H1 (cell line): ENCODE data around the gene GCLC. TPM values are rescaled to one million over a fixed set of nuclear protein-coding genes. Genes with fewer than 3 reads are reported as not detected.

Experiments used
- CTCF ChIA-PET: fragments of 300-600 bp; sonication (Branson Sonifier 250); formaldehyde crosslinking; loops from one replicate; lab custom pipeline; 2021; ENCODE audit not compliant: partially characterized antibody; lab: Charles Lee
- POLR2A ChIA-PET: fragments of 300-600 bp; sonication (Branson Sonifier 250); formaldehyde crosslinking; loops from one replicate; lab custom pipeline; 2021; ENCODE audit warnings: inconsistent platforms; ENCODE audit not compliant: partially characterized antibody; lab: Charles Lee
- DNase-seq, 2 experiments: peaks; one replicate each; pipeline versions ENCODE4 v3.0.0 to v3.0.0-alpha.2; 2010 to 2022; ENCODE audit warnings: low spot score in 2 of 2, low read depth in 1 of 2, mixed read lengths in 1 of 2
- FAIRE-seq: peaks from 2 replicates; lab custom pipeline; 2011; peaks lifted over from hg19 to GRCh38; lab: Jason Lieb, UNC
- H2AFZ ChIP-seq: 2 replicates; pipeline ENCODE4 v1.8.1; 2012; ENCODE audit warnings: low read length, inconsistent platforms
- H2AK5ac ChIP-seq: 2 replicates; pipeline ENCODE4 v1.6.1; 2013; ENCODE audit warnings: low read depth, low read length
- H2BK120ac ChIP-seq: replicated peaks from 2 replicates; pipeline ENCODE3; 2013; ENCODE audit warnings: low read depth, low read length, inconsistent platforms
- H2BK12ac ChIP-seq: 2 replicates; pipeline ENCODE4 v1.6.1; 2013; ENCODE audit warnings: low read depth, low read length
- H2BK15ac ChIP-seq: 2 replicates; pipeline ENCODE4 v1.6.1; 2013; ENCODE audit warnings: low read length
- H2BK20ac ChIP-seq: 2 replicates; pipeline ENCODE4 v1.6.1; 2013; ENCODE audit warnings: low read length
- H2BK5ac ChIP-seq: 2 replicates; pipeline ENCODE4 v1.6.1; 2013; ENCODE audit warnings: low read depth, low read length
- H3K14ac ChIP-seq: 2 replicates; pipeline ENCODE4 v1.6.1; 2013; ENCODE audit warnings: inconsistent platforms; ENCODE audit not compliant: insufficient read length
- H3K18ac ChIP-seq: 2 replicates; pipeline ENCODE4 v1.6.1; 2013; ENCODE audit warnings: low read length; ENCODE audit errors: extremely low read depth
- H3K23ac ChIP-seq: 2 replicates; pipeline ENCODE4 v1.6.1; 2013; ENCODE audit warnings: inconsistent platforms; ENCODE audit not compliant: insufficient read length
- H3K23me2 ChIP-seq: 2 replicates; pipeline ENCODE4 v1.6.1; 2013; ENCODE audit warnings: low read depth, low read length
- H3K27ac ChIP-seq: 2 replicates; pipeline ENCODE4 v1.6.1; 2011; ENCODE audit warnings: low read depth, low read length, inconsistent platforms
- H3K27me3 ChIP-seq, 4 experiments: replicated peaks in 1 of 4; 1 replicate in 1 of 4; 2 replicates in 3 of 4; pipeline versions ENCODE4 v1.6.1 to v1.8.1; 2011 to 2013; ENCODE audit warnings: low read length in 3 of 4, mild to moderate bottlenecking in 3 of 4, inconsistent platforms in 2 of 4, mixed read lengths in 2 of 4, moderate library complexity in 1 of 4; ENCODE audit not compliant: control insufficient read depth in 3 of 4, insufficient read depth in 3 of 4; ENCODE audit errors: extremely low read depth in 1 of 4
- H3K36me3 ChIP-seq, 4 experiments: 2 replicates each; pipeline versions ENCODE4 v1.6.1 to v1.8.1; 2011 to 2013; ENCODE audit warnings: mild to moderate bottlenecking in 4 of 4, low read length in 3 of 4, moderate library complexity in 2 of 4, control low read depth in 1 of 4, inconsistent platforms in 1 of 4; ENCODE audit not compliant: insufficient read depth in 4 of 4, control insufficient read depth in 2 of 4
- H3K4ac ChIP-seq: replicated peaks from 2 replicates; pipeline ENCODE3; 2013; ENCODE audit warnings: low read length, low read depth, mixed read lengths, inconsistent platforms; ENCODE audit not compliant: insufficient read length
- H3K4me1 ChIP-seq, 4 experiments: replicated peaks in 1 of 4; 1 replicate in 1 of 4; 2 replicates in 3 of 4; pipeline versions ENCODE4 v1.6.1 to v1.8.1; 2011 to 2013; ENCODE audit warnings: low read length in 3 of 4, inconsistent platforms in 2 of 4, mixed read lengths in 1 of 4; ENCODE audit not compliant: insufficient read depth in 4 of 4, control insufficient read depth in 3 of 4
- H3K4me2 ChIP-seq, 2 experiments: 2 replicates each; pipeline versions ENCODE4 v1.6.1 to v1.8.1; 2011 to 2013; ENCODE audit warnings: low read depth in 2 of 2, low read length in 2 of 2, control low read depth in 1 of 2, inconsistent platforms in 1 of 2, mild to moderate bottlenecking in 1 of 2; ENCODE audit not compliant: insufficient read depth in 1 of 2
- H3K4me3 ChIP-seq, 4 experiments: fragments of 200-600, 300-600 bp in 1 of 4; sonication (generic), shearing (Covaris generic), sonication (Bioruptor Twin) in 1 of 4; 2 replicates each; pipeline versions ENCODE4 v1.5.1 to v1.8.1; 2011 to 2016; ENCODE audit warnings: low read length in 4 of 4, low read depth in 3 of 4, control low read depth in 2 of 4, inconsistent platforms in 2 of 4, mild to moderate bottlenecking in 2 of 4, mixed read lengths in 1 of 4, moderate library complexity in 1 of 4; ENCODE audit not compliant: insufficient read depth in 2 of 4; ENCODE audit errors: extremely low read depth in 1 of 4
- H3K56ac ChIP-seq: replicated peaks from 2 replicates; pipeline ENCODE3; 2013; ENCODE audit warnings: low read depth, mild to moderate bottlenecking, mixed read lengths, low read length, inconsistent platforms; ENCODE audit not compliant: insufficient read length
- H3K79me1 ChIP-seq: 2 replicates; pipeline ENCODE4 v1.6.1; 2013; ENCODE audit warnings: low read depth, low read length, control low read depth
- H3K79me2 ChIP-seq, 2 experiments: 2 replicates each; pipeline versions ENCODE4 v1.6.1 to v1.8.1; 2012 to 2013; ENCODE audit warnings: low read length in 2 of 2, mild to moderate bottlenecking in 2 of 2, inconsistent platforms in 1 of 2; ENCODE audit not compliant: insufficient read depth in 2 of 2, control insufficient read depth in 1 of 2
- H3K9ac ChIP-seq, 4 experiments: replicated peaks in 1 of 4; 1 replicate in 1 of 4; 2 replicates in 3 of 4; pipeline versions ENCODE4 v1.6.1 to v1.8.1; 2011 to 2013; ENCODE audit warnings: low read depth in 3 of 4, low read length in 3 of 4, control low read depth in 2 of 4, mild to moderate bottlenecking in 2 of 4, moderate library complexity in 2 of 4, inconsistent platforms in 1 of 4; ENCODE audit errors: extremely low read depth in 1 of 4
- H3K9me3 ChIP-seq, 2 experiments: 2 replicates each; pipeline versions ENCODE4 v1.6.1 to v1.8.1; 2012 to 2013; ENCODE audit warnings: mild to moderate bottlenecking in 2 of 2, moderate library complexity in 2 of 2, control low read depth in 1 of 2, inconsistent platforms in 1 of 2, low read depth in 1 of 2, low read length in 1 of 2, mixed read lengths in 1 of 2; ENCODE audit not compliant: insufficient read depth in 2 of 2
- H4K20me1 ChIP-seq, 2 experiments: replicated peaks in 1 of 2; 2 replicates each; pipeline versions ENCODE3 to v1.8.1; 2011 to 2013; ENCODE audit warnings: inconsistent platforms in 2 of 2, low read length in 2 of 2, mild to moderate bottlenecking in 1 of 2; ENCODE audit not compliant: insufficient read depth in 2 of 2, control insufficient read depth in 1 of 2
- H4K5ac ChIP-seq: 2 replicates; pipeline ENCODE4 v1.6.1; 2013; ENCODE audit warnings: low read length, low read depth, mixed read lengths, inconsistent platforms; ENCODE audit not compliant: insufficient read length
- H4K8ac ChIP-seq: 2 replicates; pipeline ENCODE4 v1.8.0; 2013; ENCODE audit warnings: mild to moderate bottlenecking, moderate library complexity, low read length, inconsistent platforms; ENCODE audit not compliant: insufficient read depth; ENCODE audit errors: extremely low read depth
- H4K91ac ChIP-seq: replicated peaks from 2 replicates; pipeline ENCODE3; 2013; ENCODE audit warnings: low read length, mixed read lengths, inconsistent platforms; ENCODE audit not compliant: insufficient read length
- GABPA ChIP-seq: IDR thresholded peaks from 2 replicates; pipeline ENCODE4 v1.6.1; 2011; ENCODE audit warnings: mild to moderate bottlenecking, low read length, moderate library complexity, borderline replicate concordance; ENCODE audit not compliant: insufficient read depth
- JUND ChIP-seq: IDR thresholded peaks from 2 replicates; pipeline ENCODE4 v1.6.1; 2011; ENCODE audit warnings: mild to moderate bottlenecking, improper control_type of control experiment, low read length
- WGBS, 2 experiments: shearing (Covaris generic) in 1 of 2; methylation state at CpG; one replicate each; pipeline versions ENCODE4 v1.1.6 to v1.1.7; 2013 to 2015; ENCODE audit warnings: low lambda C conversion rate in 2 of 2, mixed read lengths in 2 of 2, inconsistent platforms in 1 of 2, low coverage in 1 of 2, missing lambda C conversion rate in 1 of 2; ENCODE audit not compliant: insufficient replicate concordance in 2 of 2, insufficient coverage in 1 of 2, insufficient read length in 1 of 2; ENCODE audit errors: extremely low coverage in 1 of 2, missing lambda C conversion rate in 1 of 2; 5-methylcytosine and 5-hydroxymethylcytosine counted together
- polyA plus RNA-seq, 7 experiments: library from polyadenylated mRNA; depleted of rRNA in 3 of 7; stranded (reverse) in 5 of 7; unstranded in 2 of 7; fragments of >200 nt in 5 of 7; fragments of 200-250 nt in 2 of 7; gene quantifications; 1 replicate in 5 of 7; 2 replicates in 1 of 7; 4 replicates in 1 of 7; pipeline versions ENCODE4 v1.2.1 to v1.2.3, GENCODE V29; 2011 to 2013; ENCODE audit warnings: missing spikeins in 2 of 7, mixed read lengths in 2 of 7
- total RNA-seq: library from RNA; stranded (reverse); fragmentation: NEBNext Ultra II Directional; extraction: Animal tissue kit (Norgen Biotek cat#: 25700); gene quantifications from 2 replicates; pipeline ENCODE4 v1.2.1, GENCODE V29; 2021

GCLC gene
- total and polyA plus RNA-seq, 2 of the 8 experiments (the other 6 are each of a cell fraction or from before 2014, with no cell fraction given) = 15.8 to 54.0 TPM

GRCh38 chr6:53587291-53587690 lies 42.4 kb upstream of the GCLC start:
- Histone ChIP-seq H3K18ac (no peak overlapping the region), H2BK15ac (no peak overlapping the region), H3K27me3 (no peaks in the 10 kb centered on the region; a peak in 1 of 7 replicates), H4K91ac (no peak overlapping the region), H3K14ac (no peak overlapping the region), H3K23ac (no peak overlapping the region), H2AFZ (no peak overlapping the region), H3K79me2 (no peaks in the 10 kb centered on the region), H3K9me3 (no peaks in the 10 kb centered on the region), H3K4me1 (peaks cover 1 to 4% (median 4%) of the 10 kb centered on the region in 4 experiments; a peak in 4 of 7 replicates), H3K27ac (no peak overlapping the region), H3K4me2 (no peak overlapping the region), H2BK12ac (no peak overlapping the region), H3K56ac (no peak overlapping the region), H2BK120ac (no peak overlapping the region), H4K20me1 (no peaks in the 10 kb centered on the region), H3K4ac (no peak overlapping the region), H2BK20ac (no peak overlapping the region), H2BK5ac (no peak overlapping the region), H3K36me3 (no peaks in the 10 kb centered on the region), H3K79me1 (no peaks in the 10 kb centered on the region), H3K4me3 (no peak overlapping the region), H3K23me2 (no peaks in the 10 kb centered on the region), H4K5ac (no peak overlapping the region), H4K8ac (no peak overlapping the region), H2AK5ac (no peak overlapping the region), H3K9ac (no peak overlapping the region)
- DNase-seq = no peak
- TF ChIP-seq GABPA (no peak), JUND (no peak)
- POLR2A ChIA-PET = interaction anchor here (0.6 kb wide), 1 partner anchor 42 kb away, joined by 3 read pairs; the partner anchor contains the start of gene GCLC
- FAIRE-seq = no peak
- CTCF ChIA-PET = no interaction called here
- 64% methylated on average over 1 of the region's 1 CpG; no CpG with 5 or more reads in 1 of the 2 experiments for WGBS, 2 experiments
